Tibial nerve (tissue), 3 donors: Measurements from ENCODE around the gene SORCS2.

ENCODE experiments used
- CTCF ChIP-seq, 5 experiments: fragments of 200-600 bp in 3 of 5; fragments of 450-650 bp in 2 of 5; sonication (generic) in 3 of 5; IDR thresholded peaks; one replicate each; pipeline ENCODE4 v1.5.1; 2016 to 2019; ENCODE audit warnings: antibody characterized with exemption in 5 of 5, mild to moderate bottlenecking in 3 of 5, moderate library complexity in 2 of 5
- POLR2A ChIP-seq, 2 donors: fragments of 450-650 bp; IDR thresholded peaks; one replicate each; pipeline ENCODE4 v1.6.1; 2017; ENCODE audit warnings: antibody characterized with exemption in 2 of 2, mild to moderate bottlenecking in 2 of 2, moderate library complexity in 2 of 2

DNA sequence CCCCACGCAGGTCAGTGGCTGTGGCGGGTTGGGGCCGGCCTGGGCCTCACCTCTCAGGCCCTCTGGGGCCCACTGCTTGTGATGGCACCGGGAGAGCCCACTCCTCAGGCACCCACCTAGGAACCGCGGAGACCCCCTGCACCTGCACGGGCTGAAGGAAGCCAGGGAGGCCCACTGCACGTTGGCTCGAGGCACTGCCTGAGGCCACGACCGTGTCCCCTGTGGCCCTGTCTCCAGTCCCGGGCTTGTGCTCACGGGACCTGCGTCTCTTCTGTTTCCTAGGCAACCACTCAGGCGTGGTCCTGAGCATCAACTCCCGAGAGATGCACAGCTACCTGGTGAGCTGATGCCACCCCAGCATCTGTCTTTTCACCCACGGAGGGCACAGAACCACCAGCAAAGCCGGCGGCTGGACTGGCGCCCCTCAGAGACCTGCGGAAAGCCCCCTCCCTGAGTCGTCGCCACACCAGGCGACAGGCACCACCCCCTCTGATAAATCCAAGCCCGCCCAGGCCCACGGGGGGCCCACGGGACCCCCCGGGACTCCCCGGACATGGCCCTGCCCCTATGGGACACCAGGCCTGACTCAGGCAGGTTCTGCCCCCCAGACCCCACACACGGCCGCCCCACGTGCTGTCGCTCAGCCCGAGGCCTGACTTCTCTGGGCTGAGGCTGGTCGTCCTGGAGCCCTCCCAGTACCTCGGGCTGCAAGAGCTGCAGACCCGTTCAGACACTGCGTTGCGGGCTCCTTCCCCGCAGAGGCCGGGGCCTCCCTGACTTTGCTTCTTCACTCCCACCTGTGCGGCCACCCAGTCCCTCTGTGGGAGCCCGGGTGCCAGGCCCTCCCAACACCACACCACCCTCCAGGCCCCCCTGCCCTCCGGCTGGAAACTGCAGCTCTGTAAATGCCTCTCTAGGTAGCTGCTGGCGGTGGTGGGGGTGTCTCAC, 547.9 kb downstream of the SORCS2 start:
- no peak for TF ChIP-seq CTCF (IDR thresholded peaks at IDR 0.05)
- TF ChIP-seq POLR2A (IDR thresholded peaks at IDR 0.05): no peak
